BE2C (cell line): ENCODE measurements around the gene XPO1.
"Not testable (repeated sequence)": the region's sequence is repeated elsewhere in the genome, so short reads cannot be mapped to it uniquely, and the experiment has no call there.

Source experiments
- DNase-seq: peaks from one replicate; pipeline ENCODE4 v3.0.0-alpha.2; 2020
- H3K27me3 ChIP-seq: fragments of 250-450 bp; sonication (Bioruptor Pico); 2 replicates; pipeline ENCODE4 v1.5.1; 2020; ENCODE audit warnings: mild to moderate bottlenecking
- H3K36me3 ChIP-seq: fragments of 250-450 bp; sonication (Bioruptor Pico); 2 replicates; pipeline ENCODE4 v1.5.1; 2020; ENCODE audit warnings: mild to moderate bottlenecking
- H3K4me1 ChIP-seq: fragments of 250-450 bp; sonication (Bioruptor Pico); 2 replicates; pipeline ENCODE4 v1.5.1; 2020
- H3K4me3 ChIP-seq: 2 replicates; pipeline ENCODE4 v1.5.1; 2011; ENCODE audit warnings: low read depth, low read length
- H3K9me3 ChIP-seq: fragments of 250-450 bp; sonication (Bioruptor Pico); 2 replicates; pipeline ENCODE4 v1.5.1; 2020
- CTCF ChIP-seq: IDR thresholded peaks from 2 replicates; pipeline ENCODE4 v1.5.1; 2012; ENCODE audit warnings: mild to moderate bottlenecking, low read depth, low read length

Gene XPO1

GRCh38 chr2:61454383-61454782 lies 83.8 kb downstream of the XPO1 start:
- H3K9me3 ChIP-seq, result no peaks in the 10 kb centered on the region
- H3K36me3 ChIP-seq, result no peaks in the 10 kb centered on the region
- no peak for DNase-seq
- no peak for TF ChIP-seq CTCF
- H3K27me3 ChIP-seq, result no peaks in the 10 kb centered on the region
- no peaks in the 10 kb centered on the region for H3K4me1 ChIP-seq
- H3K4me3 ChIP-seq, result no peak overlapping the region

- no peaks in the 10 kb centered on the region for H3K9me3 ChIP-seq
- no peak overlapping the region for H3K4me3 ChIP-seq
- H3K36me3 ChIP-seq, result no peaks in the 10 kb centered on the region
- no peak for DNase-seq
- no peak for TF ChIP-seq CTCF
- H3K4me1 ChIP-seq, result no peaks in the 10 kb centered on the region
- H3K27me3 ChIP-seq, result no peaks in the 10 kb centered on the region
These were observed 85.8 kb downstream of the XPO1 start for GRCh38 chr2:61452392-61452791.

GRCh38 chr2:61451178-61451577 lies 87.0 kb downstream of the XPO1 start:
- DNase-seq, result no peak
- H3K36me3 ChIP-seq, result no peaks in the 10 kb centered on the region
- H3K9me3 ChIP-seq, result no peaks in the 10 kb centered on the region
- H3K27me3 ChIP-seq, result no peaks in the 10 kb centered on the region
- H3K4me3 ChIP-seq, result no peak overlapping the region
- no peak for TF ChIP-seq CTCF
- no peaks in the 10 kb centered on the region for H3K4me1 ChIP-seq

GRCh38 chr2:61450144-61450543 lies 88.0 kb downstream of the XPO1 start:
- no peak for TF ChIP-seq CTCF
- Histone ChIP-seq H3K27me3 (no peaks in the 10 kb centered on the region), H3K4me1 (no peaks in the 10 kb centered on the region), H3K36me3 (no peaks in the 10 kb centered on the region), H3K4me3 (no peak overlapping the region), H3K9me3 (no peaks in the 10 kb centered on the region)
- DNase-seq, result no peak

GRCh38 chr2:61448229-61448628 lies 89.9 kb downstream of the XPO1 start:
- H3K9me3 ChIP-seq, result no peaks in the 10 kb centered on the region
- no peaks in the 10 kb centered on the region for H3K27me3 ChIP-seq
- no peaks in the 10 kb centered on the region for H3K4me1 ChIP-seq
- no peak for DNase-seq
- H3K4me3 ChIP-seq, result no peak overlapping the region
- H3K36me3 ChIP-seq, result no peaks in the 10 kb centered on the region
- TF ChIP-seq CTCF, result no peak

DNA sequence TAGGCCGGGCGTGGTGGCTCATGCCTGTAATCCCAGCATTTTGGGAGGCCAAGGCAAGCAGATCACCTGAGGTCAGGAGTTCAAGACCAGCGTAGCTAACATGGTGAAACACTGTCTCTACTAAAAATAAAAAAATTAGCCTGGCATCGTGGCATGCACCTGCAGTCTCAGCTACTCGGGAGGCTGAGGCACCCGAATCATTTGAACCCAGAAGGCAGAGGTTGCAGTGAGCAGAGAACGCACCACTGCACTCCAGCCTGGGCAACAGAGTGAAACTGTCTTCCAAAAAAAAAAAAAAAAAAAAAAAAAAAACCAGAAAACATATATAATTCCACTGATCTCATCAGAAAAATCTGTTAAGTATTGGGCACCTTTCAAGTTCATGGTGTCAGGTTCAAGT lies 91.2 kb downstream of the XPO1 start:
- H3K4me3 ChIP-seq, H3K9me3 ChIP-seq, H3K4me1 ChIP-seq, DNase-seq, H3K36me3 ChIP-seq, H3K27me3 ChIP-seq: not testable (repeated sequence)

DNA sequence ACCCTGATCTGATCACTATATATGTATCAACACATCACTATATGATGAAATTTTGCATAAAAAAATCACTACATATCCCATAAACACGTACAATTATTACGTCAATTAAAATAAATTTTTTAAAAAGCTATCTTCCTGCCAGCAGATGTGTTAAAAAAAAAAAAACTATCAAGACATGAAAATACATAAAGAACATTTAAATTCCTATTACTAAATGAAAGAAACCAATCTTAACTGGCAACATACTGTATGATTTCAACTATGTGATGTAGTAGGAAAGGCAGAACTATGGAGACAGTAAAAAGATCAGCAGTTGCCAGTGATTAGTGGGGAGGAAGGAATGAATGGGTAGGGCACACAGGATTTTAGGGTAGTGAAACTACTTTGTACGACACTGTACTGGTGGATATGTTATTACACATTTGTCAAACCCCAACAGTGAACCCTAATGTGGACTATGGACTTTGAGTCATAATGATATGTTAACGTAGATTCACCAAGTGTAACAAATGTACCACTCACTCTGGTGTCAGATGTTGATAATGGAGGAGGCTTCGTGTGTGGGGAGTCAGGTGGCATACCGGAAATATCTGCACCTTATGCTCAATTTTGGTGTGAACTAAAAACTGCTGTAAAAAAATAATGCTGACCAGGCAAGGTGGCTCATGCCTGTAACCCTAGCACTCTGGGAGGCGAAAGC lies 94.7 kb downstream of the XPO1 start:
- TF ChIP-seq CTCF, result no peak
- H3K4me1 ChIP-seq, result no peaks in the 10 kb centered on the region

More for the DNA sequence above, 94.7 kb downstream of the XPO1 start:
- Histone ChIP-seq H3K9me3 (no peaks in the 10 kb centered on the region), H3K36me3 (no peaks in the 10 kb centered on the region), H3K4me3 (no peak overlapping the region), H3K27me3 (no peaks in the 10 kb centered on the region)
- DNase-seq, result no peak
